ENCODE data around the gene ZNF862. TPM values are rescaled to one million over a fixed set of nuclear protein-coding genes. Genes with fewer than 3 reads are reported as not detected.
A peak's percentile ranks its signal among the peaks of the same experiment; 100 is the strongest.

Gene ZNF862
- total and polyA plus RNA-seq, 12 donors: 3.9 to 13.3 (median 10.2) TPM

- peak in 2 of 8 donors; percentile 21 to 27 for ATAC-seq
- 32 to 41% methylated on average over 11 of the region's 11 CpGs for WGBS, 2 donors
- intact Hi-C loops (cut with DNase I): no loop called here
These were observed 28.7 kb downstream of the ZNF862 start for GRCh38 chr7:149866779-149867447.

GRCh38 chr7:149867762-149868622 is 29.8 kb downstream of the ZNF862 start:
- no peaks in the 10 kb centered on the region for H3K27me3 ChIP-seq
- ATAC-seq: no peak
- H3K4me1 ChIP-seq: peaks cover 6 to 80% (median 26%) of the 10 kb centered on the region in 9 donors
- H3K27ac ChIP-seq: peak overlapping the region in 2 of 10 donors; percentile 15 to 71
- TF ChIP-seq CTCF (IDR thresholded peaks at IDR 0.05): no peak
- no peaks in the 10 kb centered on the region for H3K9me3 ChIP-seq
- no peak overlapping the region for H3K4me3 ChIP-seq
- WGBS, 2 donors: 78 to 79% methylated on average over 25 of the region's 25 CpGs
- H3K36me3 ChIP-seq: peaks cover 0 to 44% (median 12%) of the 10 kb centered on the region in 9 donors
- intact Hi-C loops (cut with DNase I): no loop called here
- no peak for DNase-seq

More at GRCh38 chr7:149866779-149867447, 28.7 kb downstream of the ZNF862 start:
- peaks cover 0 to 69% (median 17%) of the 10 kb centered on the region in 9 donors for H3K4me1 ChIP-seq
- H3K9me3 ChIP-seq: no peaks in the 10 kb centered on the region
- TF ChIP-seq CTCF (IDR thresholded peaks at IDR 0.05): no peak
- H3K36me3 ChIP-seq: peaks cover 0 to 55% (median 22%) of the 10 kb centered on the region in 9 donors
- H3K27me3 ChIP-seq: no peaks in the 10 kb centered on the region
- DNase-seq: peak in 1 of 2 donors; percentile 52
- H3K27ac ChIP-seq: peak overlapping the region in 1 of 10 donors; percentile 72
- H3K4me3 ChIP-seq: no peak overlapping the region

- H3K36me3 ChIP-seq: peaks cover 0 to 36% (median 10%) of the 10 kb centered on the region in 9 donors
- no peak for DNase-seq
- H3K27me3 ChIP-seq: no peaks in the 10 kb centered on the region
- no peak for TF ChIP-seq CTCF (IDR thresholded peaks at IDR 0.05)
- peaks cover 6 to 83% (median 26%) of the 10 kb centered on the region in 9 donors for H3K4me1 ChIP-seq
- H3K9me3 ChIP-seq: no peaks in the 10 kb centered on the region
- 78 to 81% methylated on average over 7 of the region's 7 CpGs for WGBS, 2 donors
- ATAC-seq: no peak
- H3K27ac ChIP-seq: peak overlapping the region in 1 of 10 donors; percentile 71
- intact Hi-C loops (cut with DNase I): no loop called here
- no peak overlapping the region for H3K4me3 ChIP-seq
These were observed 30.6 kb downstream of the ZNF862 start for GRCh38 chr7:149868623-149869290.

- ATAC-seq (no peak), DNase-seq (no peak)
- peaks cover 7 to 87% (median 30%) of the 10 kb centered on the region in 9 donors for H3K4me1 ChIP-seq
- 80 to 85% methylated on average over 5 of the region's 5 CpGs for WGBS, 2 donors
- peaks cover 0 to 31% (median 5%) of the 10 kb centered on the region in 9 donors for H3K36me3 ChIP-seq
- H3K9me3 ChIP-seq: no peaks in the 10 kb centered on the region
- TF ChIP-seq CTCF (IDR thresholded peaks at IDR 0.05): no peak
- peak overlapping the region in 1 of 10 donors; percentile 71 for H3K27ac ChIP-seq
- no peak overlapping the region for H3K4me3 ChIP-seq
- intact Hi-C loops (cut with DNase I): no loop called here
- no peaks in the 10 kb centered on the region for H3K27me3 ChIP-seq
These were observed 31.1 kb downstream of the ZNF862 start for GRCh38 chr7:149869291-149869650.
